ENCODE measurements around the gene MAP3K20. TPM values are rescaled to one million over a fixed set of nuclear protein-coding genes. Genes with fewer than 3 reads are reported as not detected.

Gene MAP3K20
- total RNA-seq, 4 donors from 2014 or later = 24.7 to 40.2 (median 33.8) TPM

GRCh38 chr2:173196080-173196479 lies 120.4 kb downstream of the MAP3K20 start:
- Histone ChIP-seq H3K27me3 (no peaks in the 10 kb centered on the region), H3K4me3 (no peak overlapping the region), H3K4me1 (peaks cover 0 to 13% (median 7%) of the 10 kb centered on the region in 4 donors), H3K9me3 (no peaks in the 10 kb centered on the region), H3K27ac (peak overlapping the region in 1 of 4 donors; percentile 30), H3K36me3 (no peaks in the 10 kb centered on the region)
- intact Hi-C loops (cut with DNase I; ENCODE audit: low total_unique reads) (no loop called here), in situ Hi-C loops (cut with MboI; ENCODE audit: low pct_ligation_motif_present in 1 of 4, low pct_unique_long_range_greater_than_20kb in 1 of 4, low sequenced_read_pairs in 3 of 4) (loop anchor here in 1 of 4 donors (25.0 kb wide), 1 partner anchor 109 kb away; the partner anchor contains the start of gene MAP3K20)
- 94% methylated on average over 3 to 6 of the region's 6 CpGs for WGBS, 2 donors (ENCODE audit: low coverage in 1 of 2)
- TF ChIP-seq, protein P1, sequence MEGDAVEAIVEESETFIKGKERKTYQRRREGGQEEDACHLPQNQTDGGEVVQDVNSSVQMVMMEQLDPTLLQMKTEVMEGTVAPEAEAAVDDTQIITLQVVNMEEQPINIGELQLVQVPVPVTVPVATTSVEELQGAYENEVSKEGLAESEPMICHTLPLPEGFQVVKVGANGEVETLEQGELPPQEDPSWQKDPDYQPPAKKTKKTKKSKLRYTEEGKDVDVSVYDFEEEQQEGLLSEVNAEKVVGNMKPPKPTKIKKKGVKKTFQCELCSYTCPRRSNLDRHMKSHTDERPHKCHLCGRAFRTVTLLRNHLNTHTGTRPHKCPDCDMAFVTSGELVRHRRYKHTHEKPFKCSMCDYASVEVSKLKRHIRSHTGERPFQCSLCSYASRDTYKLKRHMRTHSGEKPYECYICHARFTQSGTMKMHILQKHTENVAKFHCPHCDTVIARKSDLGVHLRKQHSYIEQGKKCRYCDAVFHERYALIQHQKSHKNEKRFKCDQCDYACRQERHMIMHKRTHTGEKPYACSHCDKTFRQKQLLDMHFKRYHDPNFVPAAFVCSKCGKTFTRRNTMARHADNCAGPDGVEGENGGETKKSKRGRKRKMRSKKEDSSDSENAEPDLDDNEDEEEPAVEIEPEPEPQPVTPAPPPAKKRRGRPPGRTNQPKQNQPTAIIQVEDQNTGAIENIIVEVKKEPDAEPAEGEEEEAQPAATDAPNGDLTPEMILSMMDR (IDR thresholded peaks at IDR 0.05) = no peak
- TF ChIP-seq EP300 (IDR thresholded peaks at IDR 0.05; ENCODE audit: low read depth) (no peak), POLR2AphosphoS5 (IDR thresholded peaks at IDR 0.05) (no peak), POLR2A (IDR thresholded peaks at IDR 0.05) (no peak)
- no peak for DNase-seq

GRCh38 chr2:173196638-173197037 lies 121.0 kb downstream of the MAP3K20 start:
- no peaks in the 10 kb centered on the region for H3K27me3 ChIP-seq
- no peak overlapping the region for H3K27ac ChIP-seq
- in situ Hi-C loops (cut with MboI; ENCODE audit: low pct_ligation_motif_present in 1 of 4, low pct_unique_long_range_greater_than_20kb in 1 of 4, low sequenced_read_pairs in 3 of 4) = loop anchor here in 1 of 4 donors (25.0 kb wide), 1 partner anchor 109 kb away; the partner anchor contains the start of gene MAP3K20
- no peaks in the 10 kb centered on the region for H3K9me3 ChIP-seq
- H3K4me1 ChIP-seq = peaks cover 0 to 13% (median 7%) of the 10 kb centered on the region in 4 donors
- 90 to 95% methylated on average over 2 to 4 of the region's 4 CpGs for WGBS, 2 donors (ENCODE audit: low coverage in 1 of 2)
- TF ChIP-seq EP300 (IDR thresholded peaks at IDR 0.05; ENCODE audit: low read depth) (no peak), POLR2A (IDR thresholded peaks at IDR 0.05) (no peak), POLR2AphosphoS5 (IDR thresholded peaks at IDR 0.05) (no peak)
- TF ChIP-seq, protein P1 (IDR thresholded peaks at IDR 0.05) = no peak
- DNase-seq = no peak
- H3K4me3 ChIP-seq = no peak overlapping the region
- no peaks in the 10 kb centered on the region for H3K36me3 ChIP-seq
- intact Hi-C loops (cut with DNase I; ENCODE audit: low total_unique reads) = no loop called here

GRCh38 chr2:173198327-173198726 lies 122.7 kb downstream of the MAP3K20 start:
- no peak overlapping the region for H3K4me3 ChIP-seq
- WGBS, 2 donors (ENCODE audit: low coverage in 1 of 2) = 95 to 99% methylated on average over 7 of the region's 7 CpGs
- H3K27ac ChIP-seq = no peak overlapping the region
- DNase-seq = no peak
- TF ChIP-seq POLR2A (IDR thresholded peaks at IDR 0.05) (no peak), POLR2AphosphoS5 (IDR thresholded peaks at IDR 0.05) (no peak), EP300 (IDR thresholded peaks at IDR 0.05; ENCODE audit: low read depth) (no peak)
- TF ChIP-seq, protein P1 (IDR thresholded peaks at IDR 0.05) = no peak
- in situ Hi-C loops (cut with MboI; ENCODE audit: low pct_ligation_motif_present in 1 of 4, low pct_unique_long_range_greater_than_20kb in 1 of 4, low sequenced_read_pairs in 3 of 4) = loop anchor here in 1 of 4 donors (25.0 kb wide), 1 partner anchor 111 kb away; the partner anchor contains the start of gene MAP3K20
- no peaks in the 10 kb centered on the region for H3K27me3 ChIP-seq
- peaks cover 0 to 20% (median 6%) of the 10 kb centered on the region in 4 donors for H3K4me1 ChIP-seq
- no peaks in the 10 kb centered on the region for H3K9me3 ChIP-seq
- H3K36me3 ChIP-seq = no peaks in the 10 kb centered on the region
- intact Hi-C loops (cut with DNase I; ENCODE audit: low total_unique reads) = no loop called here

- Histone ChIP-seq H3K4me1 (peaks cover 0 to 15% (median 5%) of the 10 kb centered on the region in 4 donors), H3K27ac (peak overlapping the region in 2 of 4 donors; percentile 1 to 16), H3K9me3 (no peaks in the 10 kb centered on the region), H3K4me3 (no peak overlapping the region), H3K36me3 (no peaks in the 10 kb centered on the region), H3K27me3 (no peaks in the 10 kb centered on the region)
- in situ Hi-C loops (cut with MboI; ENCODE audit: low pct_ligation_motif_present in 1 of 4, low pct_unique_long_range_greater_than_20kb in 1 of 4, low sequenced_read_pairs in 3 of 4) = loop anchor here in 1 of 4 donors (25.0 kb wide), 1 partner anchor 112 kb away; the partner anchor contains the start of gene MAP3K20
- intact Hi-C loops (cut with DNase I; ENCODE audit: low total_unique reads) = no loop called here
- TF ChIP-seq POLR2A (IDR thresholded peaks at IDR 0.05) (no peak), POLR2AphosphoS5 (IDR thresholded peaks at IDR 0.05) (no peak), EP300 (IDR thresholded peaks at IDR 0.05; ENCODE audit: low read depth) (no peak)
- TF ChIP-seq, protein P1 (IDR thresholded peaks at IDR 0.05) = no peak
- DNase-seq = no peak
- WGBS, 2 donors (ENCODE audit: low coverage in 1 of 2) = 58 to 71% methylated on average over 1 of the region's 1 CpG
Observed at GRCh38 chr2:173199294-173199693, 123.6 kb downstream of the MAP3K20 start.

All from transverse colon (tissue), 4 donors.